ENCODE measurements around the gene CHRNA3. TPM values are rescaled to one million over a fixed set of nuclear protein-coding genes. Genes with fewer than 3 reads are reported as not detected.

CHRNA3 gene
- total RNA-seq, 1 donor from 2014 or later, result 3.8 TPM

DNA sequence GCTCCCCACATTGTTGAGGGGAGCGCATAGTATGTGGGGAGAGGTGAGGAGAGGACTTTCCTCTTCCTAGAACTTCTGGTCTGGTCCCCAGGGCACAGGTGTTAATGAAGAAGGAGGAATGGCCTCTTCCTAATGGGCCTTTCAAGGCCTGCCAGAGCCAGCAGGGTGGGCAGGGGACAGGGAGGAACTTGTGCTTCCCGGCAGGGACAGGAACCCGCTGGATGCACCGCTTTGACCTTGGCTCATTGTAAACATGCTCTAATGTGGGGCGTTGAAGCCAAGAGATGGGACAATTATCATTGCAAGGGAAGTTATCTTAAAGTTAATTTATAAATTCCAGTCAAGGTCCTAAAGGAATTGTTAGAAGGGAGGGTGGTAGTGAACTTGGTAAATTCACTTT is 41.2 kb upstream of the CHRNA3 start:
- TF ChIP-seq, protein P1, sequence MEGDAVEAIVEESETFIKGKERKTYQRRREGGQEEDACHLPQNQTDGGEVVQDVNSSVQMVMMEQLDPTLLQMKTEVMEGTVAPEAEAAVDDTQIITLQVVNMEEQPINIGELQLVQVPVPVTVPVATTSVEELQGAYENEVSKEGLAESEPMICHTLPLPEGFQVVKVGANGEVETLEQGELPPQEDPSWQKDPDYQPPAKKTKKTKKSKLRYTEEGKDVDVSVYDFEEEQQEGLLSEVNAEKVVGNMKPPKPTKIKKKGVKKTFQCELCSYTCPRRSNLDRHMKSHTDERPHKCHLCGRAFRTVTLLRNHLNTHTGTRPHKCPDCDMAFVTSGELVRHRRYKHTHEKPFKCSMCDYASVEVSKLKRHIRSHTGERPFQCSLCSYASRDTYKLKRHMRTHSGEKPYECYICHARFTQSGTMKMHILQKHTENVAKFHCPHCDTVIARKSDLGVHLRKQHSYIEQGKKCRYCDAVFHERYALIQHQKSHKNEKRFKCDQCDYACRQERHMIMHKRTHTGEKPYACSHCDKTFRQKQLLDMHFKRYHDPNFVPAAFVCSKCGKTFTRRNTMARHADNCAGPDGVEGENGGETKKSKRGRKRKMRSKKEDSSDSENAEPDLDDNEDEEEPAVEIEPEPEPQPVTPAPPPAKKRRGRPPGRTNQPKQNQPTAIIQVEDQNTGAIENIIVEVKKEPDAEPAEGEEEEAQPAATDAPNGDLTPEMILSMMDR (conservative IDR thresholded peaks at IDR 0.05), result no peak
- Mint-ChIP-seq H3K9me3 (no peaks in the 10 kb centered on the region), H3K27ac (ENCODE audit: unreplicated experiment) (no peak overlapping the region), H3K27me3 (ENCODE audit: low read depth) (peaks cover 5% of the 10 kb centered on the region), H3K4me3 (no peak overlapping the region), H3K4me1 (no peaks in the 10 kb centered on the region), H3K36me3 (ENCODE audit: low read depth) (no peaks in the 10 kb centered on the region)
- no peak for DNase-seq (ENCODE audit: low read depth, low spot score)

DNA sequence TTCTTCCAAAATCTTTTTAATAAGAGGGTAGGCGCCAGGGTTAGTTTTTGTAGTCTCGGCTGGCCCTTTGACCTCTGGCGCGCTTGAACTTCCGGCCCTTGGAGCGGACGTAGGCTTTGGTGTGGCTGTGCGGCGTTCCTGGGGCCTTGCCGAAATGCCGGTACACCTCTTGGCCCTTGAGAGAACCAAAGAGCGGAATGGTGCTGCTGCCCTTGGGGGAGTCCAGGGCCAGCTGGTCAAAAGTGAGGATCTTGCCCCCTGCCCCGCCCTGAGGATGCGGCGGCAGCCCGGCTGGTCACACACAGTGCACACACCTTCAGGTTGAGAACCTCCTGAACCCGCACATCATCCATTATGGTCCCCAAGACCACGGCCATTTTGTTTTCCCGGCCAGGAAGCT is 40.2 kb upstream of the CHRNA3 start:
- Mint-ChIP-seq H3K36me3 (ENCODE audit: low read depth) (no peaks in the 10 kb centered on the region), H3K4me3 (no peak overlapping the region), H3K9me3 (no peaks in the 10 kb centered on the region), H3K27ac (ENCODE audit: unreplicated experiment) (no peak overlapping the region), H3K27me3 (ENCODE audit: low read depth) (peaks cover 8% of the 10 kb centered on the region), H3K4me1 (no peaks in the 10 kb centered on the region)
- TF ChIP-seq, protein P1 (conservative IDR thresholded peaks at IDR 0.05), result no peak
- no peak for DNase-seq (ENCODE audit: low read depth, low spot score)

DNA sequence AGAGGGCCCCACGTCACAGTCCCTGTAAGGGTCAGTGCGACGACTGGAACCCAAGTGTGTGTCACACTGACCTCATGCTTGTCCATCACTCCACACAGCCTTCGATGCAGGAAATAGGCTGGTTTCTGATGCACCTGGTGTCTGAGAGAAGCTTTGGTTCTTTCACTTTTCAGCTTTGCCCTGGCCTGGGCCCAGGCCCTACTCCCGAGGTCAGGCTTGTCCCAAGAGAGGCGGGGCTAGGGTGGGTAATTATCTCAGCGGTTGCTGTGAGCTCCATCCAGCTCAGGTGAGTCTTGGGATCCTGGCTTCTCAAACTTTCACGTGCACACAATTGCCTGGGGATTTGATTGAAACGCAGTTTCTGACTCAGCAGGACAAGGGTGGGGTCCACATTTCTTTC is 39.8 kb upstream of the CHRNA3 start:
- Mint-ChIP-seq H3K27ac (ENCODE audit: unreplicated experiment) (no peak overlapping the region), H3K27me3 (ENCODE audit: low read depth) (peaks cover 8% of the 10 kb centered on the region), H3K36me3 (ENCODE audit: low read depth) (no peaks in the 10 kb centered on the region), H3K9me3 (no peaks in the 10 kb centered on the region), H3K4me1 (no peaks in the 10 kb centered on the region), H3K4me3 (no peak overlapping the region)
- TF ChIP-seq, protein P1 (conservative IDR thresholded peaks at IDR 0.05), result no peak
- DNase-seq (ENCODE audit: low read depth, low spot score), result no peak

- Mint-ChIP-seq H3K9me3 (no peaks in the 10 kb centered on the region), H3K27ac (ENCODE audit: unreplicated experiment) (no peak overlapping the region), H3K4me3 (no peak overlapping the region)
Measured at GRCh38 chr15:78658823-78659222, 38.0 kb upstream of the CHRNA3 start.

DNA sequence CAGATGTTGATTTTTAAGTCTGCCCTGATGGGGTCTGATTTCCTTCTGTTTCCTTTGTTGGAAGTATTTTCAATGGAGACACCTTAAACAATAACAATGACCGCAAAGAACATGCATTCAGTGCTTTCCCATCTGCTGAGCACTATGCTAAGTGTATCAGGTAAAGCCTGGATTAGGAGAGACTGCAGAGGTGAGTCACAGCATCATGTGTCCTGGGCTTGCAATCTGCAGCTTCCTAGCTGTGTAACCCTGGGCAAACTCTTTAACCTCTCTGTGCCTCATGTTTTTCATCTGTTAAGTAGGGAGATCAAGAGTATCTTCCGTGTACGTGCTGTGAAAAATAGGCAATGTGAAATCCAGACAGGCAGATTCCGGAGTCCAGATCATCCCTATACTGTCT is 33.5 kb upstream of the CHRNA3 start:
- no peak for DNase-seq (ENCODE audit: low read depth, low spot score)
- peaks cover 13% of the 10 kb centered on the region for H3K27me3 Mint-ChIP-seq (ENCODE audit: low read depth)

More at GRCh38 chr15:78658823-78659222, 38.0 kb upstream of the CHRNA3 start:
- Mint-ChIP-seq H3K36me3 (ENCODE audit: low read depth) (no peaks in the 10 kb centered on the region), H3K4me1 (no peaks in the 10 kb centered on the region), H3K27me3 (ENCODE audit: low read depth) (peaks cover 15% of the 10 kb centered on the region)
- TF ChIP-seq, protein P1 (conservative IDR thresholded peaks at IDR 0.05), result no peak
- no peak for DNase-seq (ENCODE audit: low read depth, low spot score)

More for the DNA sequence above, 33.5 kb upstream of the CHRNA3 start:
- no peaks in the 10 kb centered on the region for H3K4me1 Mint-ChIP-seq
- H3K4me3 Mint-ChIP-seq, result no peak overlapping the region
- no peaks in the 10 kb centered on the region for H3K9me3 Mint-ChIP-seq
- TF ChIP-seq, protein P1 (conservative IDR thresholded peaks at IDR 0.05), result no peak
- H3K36me3 Mint-ChIP-seq (ENCODE audit: low read depth), result no peaks in the 10 kb centered on the region
- no peak overlapping the region for H3K27ac Mint-ChIP-seq (ENCODE audit: unreplicated experiment)

All from neural crest cell (in vitro differentiated cells).